Sigmoid colon (tissue), 4 donors: Measurements from ENCODE around the gene LARGE1.

Source experiments
- EP300 ChIP-seq, 4 donors: sonication (generic); formaldehyde crosslinking; IDR thresholded peaks; one replicate each; pipeline ENCODE4 v1.6.1; 2017; ENCODE audit warnings: antibody characterized with exemption in 4 of 4
- POLR2A ChIP-seq, 2 donors: fragments of 450-650 bp; IDR thresholded peaks; one replicate each; pipeline ENCODE4 v1.6.1; 2016; ENCODE audit warnings: antibody characterized with exemption in 2 of 2, mild to moderate bottlenecking in 2 of 2, moderate library complexity in 2 of 2

DNA sequence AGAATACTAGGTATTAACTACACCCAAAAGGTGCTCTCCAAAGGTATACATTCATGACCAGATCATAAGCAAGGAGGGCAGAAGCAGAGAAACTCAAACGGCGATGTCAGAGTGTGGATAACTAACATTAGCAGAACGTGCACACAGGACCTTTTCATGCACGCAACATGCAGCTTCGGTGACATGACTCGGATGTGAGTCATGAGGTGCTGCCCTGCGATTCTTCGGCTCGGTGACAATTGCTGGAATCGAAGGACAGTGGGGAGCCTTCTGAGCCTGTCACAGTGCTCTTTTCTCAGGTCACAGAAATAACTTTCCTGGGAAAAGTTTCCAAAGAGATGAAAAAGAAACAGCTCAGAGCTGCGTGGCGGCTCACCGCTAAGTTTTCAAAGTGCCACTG is 443.6 kb downstream of the LARGE1 start:
- TF ChIP-seq EP300 (IDR thresholded peaks at IDR 0.05) (no peak), POLR2A (IDR thresholded peaks at IDR 0.05) (no peak)
